Left ventricle myocardium inferior (tissue), 1 donor: ENCODE results near the gene ATP2A3. TPM values are rescaled to one million over a fixed set of nuclear protein-coding genes. Genes with fewer than 3 reads are reported as not detected.
"Not testable (repeated sequence)": the region's sequence is repeated elsewhere in the genome, so short reads cannot be mapped to it uniquely, and the experiment has no call there.

Experiments
- DNase-seq: peaks from one replicate; pipeline ENCODE4 v3.0.0-alpha.2; 2020
- H3K27ac ChIP-seq: fragments of 200-600 bp; replicated peaks from 2 replicates; pipeline ENCODE4 v1.8.0; 2021
- H3K27me3 ChIP-seq: fragments of 200-600 bp; 2 replicates; pipeline ENCODE4 v1.8.0; 2021; ENCODE audit warnings: low read depth
- H3K36me3 ChIP-seq: fragments of 200-600 bp; 2 replicates; pipeline ENCODE4 v1.8.0; 2021
- H3K4me1 ChIP-seq: fragments of 200-600 bp; 2 replicates; pipeline ENCODE4 v1.8.0; 2021
- H3K4me3 ChIP-seq: fragments of 200-600 bp; 2 replicates; pipeline ENCODE4 v1.8.0; 2021; ENCODE audit warnings: mild to moderate bottlenecking, moderate library complexity
- H3K9me3 ChIP-seq: fragments of 200-600 bp; replicated peaks from 2 replicates; pipeline ENCODE4 v1.8.0; 2021
- intact Hi-C: fragments of 100-400 bp; cut with micrococcal nuclease; formaldehyde crosslinking; loops from one replicate; pipeline ENCODE4 v1.11.0; 2022
- total RNA-seq: library from RNA; stranded (reverse); fragmentation: NEBNext Ultra II Directional; extraction: Animal tissue kit (Norgen Biotek cat#: 25700); gene quantifications from one replicate; pipeline ENCODE4 v1.2.1, GENCODE V29; 2021
- TF ChIP-seq, protein P1 (sequence below): fragments of 200-600 bp; IDR thresholded peaks from 2 replicates; pipeline ENCODE4 v1.8.0; 2021; ENCODE audit warnings: antibody characterized with exemption, mild to moderate bottlenecking, borderline replicate concordance
- donor health status: DM: no; HTN: yes; CAD: no; lungs with severe emphysema.

Gene ATP2A3
- total RNA-seq, 1 donor from 2014 or later, result 8.6 TPM

DNA sequence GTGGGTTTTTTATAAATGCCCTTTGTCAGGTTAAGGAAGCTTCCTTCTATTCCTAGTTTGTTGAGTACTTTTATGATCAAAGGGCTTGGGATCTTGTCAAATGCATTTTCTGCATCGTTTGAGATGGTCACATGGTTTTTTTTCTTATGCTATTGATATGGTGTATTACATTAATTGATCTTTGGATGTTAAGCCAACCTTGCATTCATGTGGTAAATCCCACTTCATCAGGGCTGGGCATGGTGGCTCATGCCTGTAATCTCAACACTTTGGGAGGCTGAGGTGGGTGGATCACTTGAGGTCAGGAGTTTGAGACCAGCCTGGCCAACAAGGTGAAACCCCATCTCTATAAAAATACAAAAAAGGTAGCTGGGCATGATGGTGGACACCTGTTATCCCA, 30.8 kb upstream of the ATP2A3 start:
- Histone ChIP-seq H3K27ac (no peak overlapping the region), H3K4me3 (no peak overlapping the region), H3K36me3 (no peaks in the 10 kb centered on the region), H3K9me3 (peaks cover 8% of the 10 kb centered on the region), H3K4me1 (no peaks in the 10 kb centered on the region), H3K27me3 (peaks cover 4% of the 10 kb centered on the region)
- DNase-seq, result no peak
- intact Hi-C loops, result no loop called here
- TF ChIP-seq, protein P1, sequence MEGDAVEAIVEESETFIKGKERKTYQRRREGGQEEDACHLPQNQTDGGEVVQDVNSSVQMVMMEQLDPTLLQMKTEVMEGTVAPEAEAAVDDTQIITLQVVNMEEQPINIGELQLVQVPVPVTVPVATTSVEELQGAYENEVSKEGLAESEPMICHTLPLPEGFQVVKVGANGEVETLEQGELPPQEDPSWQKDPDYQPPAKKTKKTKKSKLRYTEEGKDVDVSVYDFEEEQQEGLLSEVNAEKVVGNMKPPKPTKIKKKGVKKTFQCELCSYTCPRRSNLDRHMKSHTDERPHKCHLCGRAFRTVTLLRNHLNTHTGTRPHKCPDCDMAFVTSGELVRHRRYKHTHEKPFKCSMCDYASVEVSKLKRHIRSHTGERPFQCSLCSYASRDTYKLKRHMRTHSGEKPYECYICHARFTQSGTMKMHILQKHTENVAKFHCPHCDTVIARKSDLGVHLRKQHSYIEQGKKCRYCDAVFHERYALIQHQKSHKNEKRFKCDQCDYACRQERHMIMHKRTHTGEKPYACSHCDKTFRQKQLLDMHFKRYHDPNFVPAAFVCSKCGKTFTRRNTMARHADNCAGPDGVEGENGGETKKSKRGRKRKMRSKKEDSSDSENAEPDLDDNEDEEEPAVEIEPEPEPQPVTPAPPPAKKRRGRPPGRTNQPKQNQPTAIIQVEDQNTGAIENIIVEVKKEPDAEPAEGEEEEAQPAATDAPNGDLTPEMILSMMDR, result no peak

DNA sequence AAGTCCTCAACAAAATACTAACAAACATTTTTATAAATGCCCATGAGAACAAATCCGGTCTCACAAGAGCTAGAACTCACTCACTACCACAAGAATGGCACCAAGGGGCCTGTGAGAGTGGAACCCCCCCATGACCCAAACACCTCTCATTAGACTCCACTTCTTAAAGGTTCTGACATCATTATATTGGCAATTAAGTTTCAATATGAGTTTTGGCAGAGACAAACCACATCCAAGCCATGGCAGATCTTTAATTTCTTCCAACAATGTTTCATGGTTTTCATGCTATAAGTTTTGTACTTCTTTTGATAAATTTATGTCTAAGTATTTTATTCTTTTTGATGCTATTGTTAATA, 30.0 kb upstream of the ATP2A3 start:
- intact Hi-C loops, result no loop called here
- TF ChIP-seq, protein P1, result no peak
- peaks cover 4% of the 10 kb centered on the region for H3K27me3 ChIP-seq
- peaks cover 3% of the 10 kb centered on the region for H3K4me1 ChIP-seq
- H3K36me3 ChIP-seq, result no peaks in the 10 kb centered on the region
- H3K4me3 ChIP-seq, result no peak overlapping the region
- no peak overlapping the region for H3K27ac ChIP-seq
- no peak for DNase-seq
- H3K9me3 ChIP-seq, result peaks cover 8% of the 10 kb centered on the region

DNA sequence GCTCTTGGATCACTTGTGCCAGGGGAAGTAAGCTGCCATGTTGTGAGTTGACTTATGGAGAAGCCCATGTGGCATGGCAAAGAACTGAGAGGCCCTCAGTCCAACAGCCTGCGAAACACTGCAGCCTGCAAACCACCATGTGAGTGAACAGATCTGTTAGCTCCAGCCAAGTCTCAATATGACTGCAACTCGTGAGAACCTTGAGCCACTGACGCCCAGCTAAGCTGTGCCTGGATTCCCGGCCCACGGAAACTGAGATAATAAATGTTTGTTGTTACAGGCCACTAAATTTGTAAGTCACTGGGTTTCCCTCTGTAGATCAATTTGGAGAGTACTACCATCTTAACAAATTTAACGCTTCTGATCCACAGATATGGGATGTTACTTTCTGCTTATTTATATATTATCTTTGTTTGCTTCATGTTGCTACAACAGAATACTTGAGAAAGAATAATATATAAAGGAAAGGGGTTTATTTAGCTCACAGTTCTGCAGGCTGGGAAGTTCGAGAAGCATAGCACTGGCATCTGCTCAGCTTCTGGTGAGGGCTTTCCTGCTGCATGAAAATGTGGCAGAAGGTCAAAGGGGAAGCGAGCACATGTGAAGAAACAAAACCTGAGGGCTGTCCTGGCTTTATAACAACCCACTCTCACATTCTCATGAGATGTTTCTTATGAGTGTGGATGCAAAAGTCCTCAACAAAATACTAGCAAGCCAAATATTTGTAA, 29.4 kb upstream of the ATP2A3 start:
- intact Hi-C loops, result no loop called here
- Histone ChIP-seq H3K4me3 (no peak overlapping the region), H3K9me3 (peaks cover 8% of the 10 kb centered on the region), H3K27ac (no peak overlapping the region), H3K36me3 (no peaks in the 10 kb centered on the region), H3K27me3 (peaks cover 4% of the 10 kb centered on the region), H3K4me1 (peaks cover 8% of the 10 kb centered on the region)
- TF ChIP-seq, protein P1, result no peak
- no peak for DNase-seq

DNA sequence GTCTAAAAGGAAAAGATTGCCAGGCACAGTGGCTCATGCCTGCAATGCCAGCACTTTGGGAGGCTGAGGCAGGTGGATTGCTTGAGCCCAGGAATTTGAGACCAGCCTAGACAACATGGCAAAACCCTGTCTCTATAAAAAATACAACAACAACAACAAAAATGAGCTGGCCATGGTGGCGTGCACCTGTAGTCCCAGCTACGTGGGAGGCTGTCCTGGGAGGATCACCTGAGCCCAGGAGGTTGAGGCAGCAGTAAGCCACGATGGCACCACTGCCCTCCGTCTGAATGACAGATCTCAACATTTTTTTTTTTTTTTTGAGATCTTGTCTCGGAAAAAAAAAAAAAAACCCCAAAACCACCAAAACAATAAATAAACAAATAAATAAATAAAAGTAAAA, 28.1 kb upstream of the ATP2A3 start:
- DNase-seq, result no peak
- TF ChIP-seq, protein P1, result no peak
- intact Hi-C loops, result no loop called here

DNA sequence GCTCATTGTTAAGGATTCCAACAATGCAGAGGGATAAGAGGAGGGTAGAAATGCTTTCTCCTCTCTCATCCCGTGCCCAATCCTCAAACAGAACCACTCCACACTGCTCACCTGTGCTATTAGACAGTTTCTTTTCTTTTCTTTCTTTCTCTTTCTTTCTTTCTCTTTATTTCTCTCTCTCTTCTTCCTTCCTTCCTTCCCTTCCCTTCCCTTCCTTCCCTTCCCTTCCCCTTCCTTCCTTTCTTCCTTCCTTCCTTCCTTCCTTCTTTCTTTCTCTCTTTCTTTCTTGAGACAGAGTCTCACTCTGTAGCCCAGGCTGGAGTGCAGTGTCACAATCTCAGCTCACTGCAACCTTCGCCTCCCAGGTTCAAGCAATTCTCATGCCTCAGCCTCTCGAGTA, 27.5 kb upstream of the ATP2A3 start:
- H3K4me3 ChIP-seq, DNase-seq, intact Hi-C loops, H3K9me3 ChIP-seq, H3K36me3 ChIP-seq, H3K27ac ChIP-seq, H3K27me3 ChIP-seq: not testable (repeated sequence)
- peaks cover 14% of the 10 kb centered on the region for H3K4me1 ChIP-seq

More for the DNA sequence above, 28.1 kb upstream of the ATP2A3 start:
- Histone ChIP-seq H3K4me3 (no peak overlapping the region), H3K36me3 (no peaks in the 10 kb centered on the region), H3K9me3 (peaks cover 8% of the 10 kb centered on the region), H3K27me3 (peaks cover 4% of the 10 kb centered on the region), H3K4me1 (peaks cover 13% of the 10 kb centered on the region), H3K27ac (no peak overlapping the region)

DNA sequence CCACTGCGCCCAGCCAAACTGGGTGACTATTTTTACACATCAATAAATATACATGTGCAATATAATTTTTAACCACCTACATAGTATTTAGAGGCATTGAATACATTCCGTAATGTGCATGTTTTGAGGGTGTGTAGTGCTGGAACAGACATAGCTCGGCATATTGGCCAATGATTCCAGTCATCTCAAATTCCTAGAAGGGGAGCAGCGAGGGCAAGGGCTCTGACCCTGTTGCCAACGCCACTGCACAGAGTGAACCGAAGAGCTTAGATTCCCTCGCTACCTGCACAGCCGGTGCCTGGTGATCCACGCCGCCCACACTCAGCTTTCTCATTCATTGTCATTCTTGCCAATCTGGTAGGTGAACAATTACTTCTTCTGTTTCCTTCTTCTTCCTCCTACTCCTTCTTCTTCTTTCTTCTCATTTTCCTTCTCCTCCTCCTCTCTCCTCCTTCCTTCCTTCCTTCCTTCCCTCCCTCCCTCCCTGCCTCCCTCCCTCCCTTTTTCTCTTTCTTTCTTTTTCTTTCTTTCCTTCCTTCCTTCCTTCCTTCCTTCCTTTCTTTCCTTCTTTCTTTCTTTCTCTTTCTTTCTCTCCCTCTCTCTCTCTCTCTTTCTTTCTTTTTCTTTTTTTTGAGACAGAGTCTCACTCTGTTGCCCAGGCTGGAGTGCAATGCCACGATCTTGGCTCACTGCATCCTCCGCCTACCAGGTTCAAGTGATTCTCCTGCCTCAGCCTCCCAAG, 26.3 kb upstream of the ATP2A3 start:
- intact Hi-C loops, result no loop called here
- peaks cover 8% of the 10 kb centered on the region for H3K9me3 ChIP-seq
- H3K36me3 ChIP-seq, result no peaks in the 10 kb centered on the region
- H3K4me3 ChIP-seq, result no peak overlapping the region
- DNase-seq, result no peak
- TF ChIP-seq, protein P1, result no peak
- H3K4me1 ChIP-seq, result peaks cover 26% of the 10 kb centered on the region
- peaks cover 4% of the 10 kb centered on the region for H3K27me3 ChIP-seq
- no peak overlapping the region for H3K27ac ChIP-seq
